H1 (cell line): Measurements from ENCODE around the gene OR5D16. TPM values are rescaled to one million over a fixed set of nuclear protein-coding genes. Genes with fewer than 3 reads are reported as not detected.

Source experiments
- polyA plus RNA-seq, 7 experiments: library from polyadenylated mRNA; depleted of rRNA in 3 of 7; stranded (reverse) in 5 of 7; unstranded in 2 of 7; fragments of >200 nt in 5 of 7; fragments of 200-250 nt in 2 of 7; gene quantifications; 1 replicate in 5 of 7; 2 replicates in 1 of 7; 4 replicates in 1 of 7; pipeline versions ENCODE4 v1.2.1 to v1.2.3, GENCODE V29; 2011 to 2013; ENCODE audit warnings: missing spikeins in 2 of 7, mixed read lengths in 2 of 7
- small RNA-seq: library from polyadenylated mRNA; stranded (forward); fragments of <200 nt; extraction: miRNeasy Mini kit (QIAGEN cat#:217004); gene quantifications from one replicate; pipeline ENCODE3, GENCODE V24; 2013; ENCODE audit not compliant: insufficient read depth
- total RNA-seq: library from RNA; stranded (reverse); fragmentation: NEBNext Ultra II Directional; extraction: Animal tissue kit (Norgen Biotek cat#: 25700); gene quantifications from 2 replicates; pipeline ENCODE4 v1.2.1, GENCODE V29; 2021

The OR5D16 gene
- total and polyA plus RNA-seq, 2 of the 8 experiments (the other 6 are each of a cell fraction or from before 2014, with no cell fraction given), result not detected

Small RNA genes lying within 50 kb of the gene (small RNA-seq; reads per million reads assigned to genes)
- gene AC036111.3, result not detected

Other genes starting within 250 kb of the OR5D16 start
- not detected in 2 replicates for gene OR4C11, start 231.1 kb upstream of the OR5D16 start, total RNA-seq
- gene OR4C11, start 231.1 kb upstream of the OR5D16 start, polyA plus RNA-seq (2011; rRNA removed), result not detected in 2 replicates
- not detected in 2 replicates for gene OR4P4, start 203.6 kb upstream of the OR5D16 start, total RNA-seq
- not detected in 2 replicates for gene OR4P4, start 203.6 kb upstream of the OR5D16 start, polyA plus RNA-seq (2011; rRNA removed)
- gene OR4S2, start 190.4 kb upstream of the OR5D16 start, total RNA-seq, result not detected in 2 replicates
- gene OR4S2, start 190.4 kb upstream of the OR5D16 start, polyA plus RNA-seq (2011; rRNA removed), result not detected in 2 replicates
- not detected in 2 replicates for gene OR4C6, start 176.6 kb upstream of the OR5D16 start, total RNA-seq
- gene OR4C6, start 176.6 kb upstream of the OR5D16 start, polyA plus RNA-seq (2011; rRNA removed), result not detected in 2 replicates
- not detected in 2 replicates for gene OR5D13, start 65.3 kb upstream of the OR5D16 start, total RNA-seq
- gene OR5D13, start 65.3 kb upstream of the OR5D16 start, polyA plus RNA-seq (2011; rRNA removed), result not detected in 2 replicates
- gene OR5D14, start 43.2 kb upstream of the OR5D16 start, total RNA-seq, result not detected in 2 replicates
- not detected in 2 replicates for gene OR5D14, start 43.2 kb upstream of the OR5D16 start, polyA plus RNA-seq (2011; rRNA removed)
- not detected in 2 replicates for gene OR5L1, start 27.4 kb upstream of the OR5D16 start, total RNA-seq
- gene OR5L1, start 27.4 kb upstream of the OR5D16 start, polyA plus RNA-seq (2011; rRNA removed), result not detected in 2 replicates
- gene OR5D18, start 19.1 kb upstream of the OR5D16 start, total RNA-seq, result not detected in 2 replicates
- not detected in 2 replicates for gene OR5D18, start 19.1 kb upstream of the OR5D16 start, polyA plus RNA-seq (2011; rRNA removed)
- not detected in 2 replicates for gene OR5L2, start 11.5 kb upstream of the OR5D16 start, total RNA-seq
- gene OR5L2, start 11.5 kb upstream of the OR5D16 start, polyA plus RNA-seq (2011; rRNA removed), result not detected in 2 replicates
- not detected in 2 replicates for gene TRIM51, start 44.5 kb downstream of the OR5D16 start, total RNA-seq
- not detected in 2 replicates for gene TRIM51, start 44.5 kb downstream of the OR5D16 start, polyA plus RNA-seq (2011; rRNA removed)
- gene OR5W2, start 75.8 kb downstream of the OR5D16 start, total RNA-seq, result not detected in 2 replicates
- not detected in 2 replicates for gene OR5W2, start 75.8 kb downstream of the OR5D16 start, polyA plus RNA-seq (2011; rRNA removed)
- gene OR5I1, start 97.6 kb downstream of the OR5D16 start, total RNA-seq, result not detected in 2 replicates
- gene OR5I1, start 97.6 kb downstream of the OR5D16 start, polyA plus RNA-seq (2011; rRNA removed), result not detected in 2 replicates
- gene OR10AG1, start 131.2 kb downstream of the OR5D16 start, total RNA-seq, result not detected in 2 replicates
- not detected in 2 replicates for gene OR10AG1, start 131.2 kb downstream of the OR5D16 start, polyA plus RNA-seq (2011; rRNA removed)
- not detected in 2 replicates for gene OR5F1, start 155.9 kb downstream of the OR5D16 start, total RNA-seq
- gene OR5F1, start 155.9 kb downstream of the OR5D16 start, polyA plus RNA-seq (2011; rRNA removed), result not detected in 2 replicates
- not detected in 2 replicates for gene OR5AS1, start 188.9 kb downstream of the OR5D16 start, total RNA-seq
- gene OR5AS1, start 188.9 kb downstream of the OR5D16 start, polyA plus RNA-seq (2011; rRNA removed), result not detected in 2 replicates